ENCODE measurements around the gene SLC25A5.

DNA sequence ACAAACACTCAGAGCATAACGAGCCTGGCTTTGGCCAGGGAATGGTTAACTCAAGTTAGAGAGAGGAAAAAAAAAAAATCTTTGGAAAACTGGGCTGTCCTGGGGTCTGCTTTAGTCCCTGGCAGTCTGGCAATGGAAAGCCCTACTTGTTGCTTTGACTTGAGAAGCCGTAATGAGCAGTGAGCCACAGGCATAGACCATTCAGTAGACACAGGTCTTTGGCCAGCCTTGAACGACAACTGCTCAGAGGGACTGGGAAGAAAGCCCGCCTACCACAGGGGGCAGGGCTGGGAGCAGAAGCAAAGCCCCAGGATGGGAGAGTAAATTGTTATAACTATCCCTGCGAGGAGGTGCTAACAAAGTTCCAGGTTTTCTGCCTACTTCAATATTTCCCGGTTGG lies 43.2 kb upstream of the SLC25A5 start:
- no peak for TF ChIP-seq RFX5 (IDR thresholded peaks at IDR 0.05; ENCODE audit: low read depth, low read length)
- TF ChIP-seq, protein P1, sequence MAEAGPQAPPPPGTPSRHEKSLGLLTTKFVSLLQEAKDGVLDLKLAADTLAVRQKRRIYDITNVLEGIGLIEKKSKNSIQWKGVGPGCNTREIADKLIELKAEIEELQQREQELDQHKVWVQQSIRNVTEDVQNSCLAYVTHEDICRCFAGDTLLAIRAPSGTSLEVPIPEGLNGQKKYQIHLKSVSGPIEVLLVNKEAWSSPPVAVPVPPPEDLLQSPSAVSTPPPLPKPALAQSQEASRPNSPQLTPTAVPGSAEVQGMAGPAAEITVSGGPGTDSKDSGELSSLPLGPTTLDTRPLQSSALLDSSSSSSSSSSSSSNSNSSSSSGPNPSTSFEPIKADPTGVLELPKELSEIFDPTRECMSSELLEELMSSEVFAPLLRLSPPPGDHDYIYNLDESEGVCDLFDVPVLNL (IDR thresholded peaks at IDR 0.05; ENCODE audit: low read depth, low read length): no peak
- no peak for TF ChIP-seq YY1 (IDR thresholded peaks at IDR 0.05; ENCODE audit: low read depth, low read length)
- no peak for TF ChIP-seq ZNF217 (IDR thresholded peaks at IDR 0.05)
- TF ChIP-seq FOS (IDR thresholded peaks at IDR 0.05; ENCODE audit: borderline replicate concordance, extremely low read depth, insufficient read length): no peak
